Upper lobe of right lung (tissue), 1 donor: ENCODE results near the gene MB21D2. TPM values are rescaled to one million over a fixed set of nuclear protein-coding genes. Genes with fewer than 3 reads are reported as not detected.

Experiments used
- ATAC-seq: fragments of 200-7000 bp; cut with Tn5 transposase; one replicate; pipeline ENCODE4 v1.9.1; 2020; ENCODE audit warnings: mild to moderate bottlenecking, moderate library complexity
- DNase-seq: peaks from one replicate; pipeline ENCODE4 v3.0.0-alpha.2; 2020
- H3K27ac ChIP-seq: fragments of 200-600 bp; one replicate; pipeline ENCODE4 v1.8.0; 2022
- H3K27me3 ChIP-seq: fragments of 200-600 bp; one replicate; pipeline ENCODE4 v1.8.0; 2022; ENCODE audit warnings: mild to moderate bottlenecking
- H3K36me3 ChIP-seq: fragments of 200-600 bp; one replicate; pipeline ENCODE4 v1.8.0; 2022
- H3K4me1 ChIP-seq: fragments of 200-600 bp; one replicate; pipeline ENCODE4 v1.8.0; 2022
- H3K4me3 ChIP-seq: fragments of 200-600 bp; one replicate; pipeline ENCODE4 v1.8.0; 2022; ENCODE audit warnings: mild to moderate bottlenecking
- H3K9me3 ChIP-seq: fragments of 200-600 bp; one replicate; pipeline ENCODE4 v1.8.0; 2022
- intact Hi-C: fragments of 100-400 bp; cut with DNase I; formaldehyde crosslinking; loops from one replicate; pipeline ENCODE4 v1.11.0; 2022
- total RNA-seq: library from RNA; stranded (reverse); fragmentation: NEBNext Ultra II Directional; extraction: Animal tissue kit (Norgen Biotek cat#: 25700); gene quantifications from one replicate; pipeline ENCODE4 v1.2.1, GENCODE V29; 2021
- TF ChIP-seq, protein P1 (sequence below): fragments of 200-600 bp; IDR thresholded peaks from one replicate; pipeline ENCODE4 v1.8.0; 2022; ENCODE audit warnings: antibody characterized with exemption
- donor health status: DM: no; HTN: yes; CAD: no; lungs with severe emphysema.

MB21D2 gene
- total RNA-seq, 1 donor from 2014 or later: 8.0 TPM

DNA sequence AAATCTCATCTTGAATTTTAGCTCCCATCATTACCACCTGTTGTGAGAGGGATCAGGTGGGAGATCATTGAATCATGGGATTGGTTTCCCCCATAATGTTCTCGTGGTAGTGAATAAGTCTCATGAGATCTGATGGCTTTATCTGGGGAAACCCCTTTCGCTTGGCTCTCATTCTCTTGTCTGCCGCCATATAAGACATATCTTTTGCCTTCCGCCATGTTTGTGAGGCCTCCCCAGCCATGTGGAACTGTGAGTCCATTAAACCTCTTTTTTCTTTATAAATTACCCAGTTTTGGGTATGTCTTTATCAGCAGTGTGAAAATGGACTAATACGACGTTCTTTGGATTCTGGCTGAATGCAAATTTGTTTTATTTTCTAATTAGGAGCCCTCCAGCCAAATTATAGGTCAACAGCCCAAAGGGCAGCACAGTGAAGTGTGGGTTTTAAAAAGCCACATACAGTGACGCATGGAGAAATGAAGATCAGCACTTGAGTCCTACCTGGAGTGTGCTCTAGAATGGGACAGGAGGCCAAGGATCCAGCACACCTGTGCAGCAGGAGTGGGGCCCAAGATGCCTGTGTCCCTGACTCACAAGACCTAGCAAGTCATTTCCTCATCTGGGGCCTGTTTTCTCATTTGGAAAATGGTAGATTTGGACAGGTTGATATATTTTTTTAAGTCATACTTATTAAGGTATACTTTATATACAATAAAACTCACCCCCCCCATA lies 89.6 kb downstream of the MB21D2 start:
- Histone ChIP-seq H3K4me1 (peaks cover 9% of the 10 kb centered on the region), H3K27ac (no peak overlapping the region), H3K9me3 (no peaks in the 10 kb centered on the region), H3K36me3 (no peaks in the 10 kb centered on the region), H3K27me3 (no peaks in the 10 kb centered on the region), H3K4me3 (no peak overlapping the region)
- intact Hi-C loops: no loop called here
- TF ChIP-seq, protein P1, sequence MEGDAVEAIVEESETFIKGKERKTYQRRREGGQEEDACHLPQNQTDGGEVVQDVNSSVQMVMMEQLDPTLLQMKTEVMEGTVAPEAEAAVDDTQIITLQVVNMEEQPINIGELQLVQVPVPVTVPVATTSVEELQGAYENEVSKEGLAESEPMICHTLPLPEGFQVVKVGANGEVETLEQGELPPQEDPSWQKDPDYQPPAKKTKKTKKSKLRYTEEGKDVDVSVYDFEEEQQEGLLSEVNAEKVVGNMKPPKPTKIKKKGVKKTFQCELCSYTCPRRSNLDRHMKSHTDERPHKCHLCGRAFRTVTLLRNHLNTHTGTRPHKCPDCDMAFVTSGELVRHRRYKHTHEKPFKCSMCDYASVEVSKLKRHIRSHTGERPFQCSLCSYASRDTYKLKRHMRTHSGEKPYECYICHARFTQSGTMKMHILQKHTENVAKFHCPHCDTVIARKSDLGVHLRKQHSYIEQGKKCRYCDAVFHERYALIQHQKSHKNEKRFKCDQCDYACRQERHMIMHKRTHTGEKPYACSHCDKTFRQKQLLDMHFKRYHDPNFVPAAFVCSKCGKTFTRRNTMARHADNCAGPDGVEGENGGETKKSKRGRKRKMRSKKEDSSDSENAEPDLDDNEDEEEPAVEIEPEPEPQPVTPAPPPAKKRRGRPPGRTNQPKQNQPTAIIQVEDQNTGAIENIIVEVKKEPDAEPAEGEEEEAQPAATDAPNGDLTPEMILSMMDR: no peak
- DNase-seq (no peak), ATAC-seq (peak; percentile 57)

DNA sequence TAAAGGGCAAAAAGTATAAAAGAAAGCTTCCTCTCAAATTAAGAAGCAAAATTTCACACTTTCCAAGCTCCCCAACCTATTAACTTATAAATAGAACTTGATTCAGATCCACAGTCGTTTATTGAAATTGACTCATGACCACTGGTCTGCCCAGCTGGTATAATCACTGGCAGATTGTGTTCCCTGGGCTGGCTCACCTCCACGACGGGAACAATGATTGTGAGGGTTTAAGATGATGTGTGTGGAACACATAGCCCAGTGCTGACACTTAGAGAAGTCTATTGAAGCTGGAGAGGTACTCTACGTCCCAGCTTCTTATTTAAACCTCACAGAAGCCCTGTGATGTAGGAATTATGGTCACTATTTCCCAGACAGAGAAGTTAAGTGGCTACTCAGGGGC lies 90.4 kb downstream of the MB21D2 start:
- H3K4me1 ChIP-seq: peaks cover 9% of the 10 kb centered on the region
- no peak overlapping the region for H3K27ac ChIP-seq
- no peak overlapping the region for H3K4me3 ChIP-seq
- no peak for DNase-seq
- TF ChIP-seq, protein P1: no peak
- intact Hi-C loops: no loop called here
- no peak for ATAC-seq
- H3K27me3 ChIP-seq: no peaks in the 10 kb centered on the region
- no peaks in the 10 kb centered on the region for H3K36me3 ChIP-seq
- no peaks in the 10 kb centered on the region for H3K9me3 ChIP-seq

DNA sequence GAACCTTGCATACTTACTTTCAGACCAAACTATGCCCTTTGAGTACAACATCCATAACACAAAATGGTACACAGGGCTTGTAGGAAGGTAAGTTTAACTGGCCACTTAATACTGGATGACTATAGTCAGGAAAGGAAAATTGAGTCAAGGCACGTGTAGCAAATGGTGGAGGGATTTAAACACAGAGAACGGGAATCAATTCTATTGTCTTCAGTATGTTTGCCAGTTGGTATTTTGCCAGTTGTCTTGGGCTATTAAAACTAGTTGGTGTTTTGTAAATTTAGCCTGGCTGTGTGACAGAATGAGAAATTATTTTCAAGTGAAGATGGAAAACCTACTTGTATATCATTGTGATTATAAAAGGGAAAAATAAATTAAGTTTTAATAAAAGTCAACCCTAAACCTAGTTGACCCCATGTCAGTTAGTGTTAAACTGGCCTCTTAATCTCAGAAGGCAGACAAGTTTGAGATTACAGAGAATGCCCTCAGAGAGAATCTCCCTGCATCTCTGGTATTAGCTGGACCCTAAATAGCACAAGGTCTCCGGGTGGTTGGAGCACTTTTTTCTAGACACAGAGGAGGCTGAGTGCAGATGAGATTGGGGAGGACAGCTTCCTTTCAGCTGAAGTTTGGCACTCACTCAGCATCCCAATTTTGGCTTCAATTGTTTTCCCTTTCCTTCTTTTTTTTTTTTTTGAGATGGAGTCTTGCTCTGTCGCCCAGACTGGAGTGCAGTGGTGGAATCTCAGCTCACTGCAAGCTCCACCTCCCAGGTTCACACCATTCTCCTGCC lies 91.2 kb downstream of the MB21D2 start:
- H3K27me3 ChIP-seq: no peaks in the 10 kb centered on the region
- H3K4me3 ChIP-seq: no peak overlapping the region
- intact Hi-C loops: no loop called here
- H3K36me3 ChIP-seq: no peaks in the 10 kb centered on the region
- H3K4me1 ChIP-seq: peaks cover 9% of the 10 kb centered on the region
- DNase-seq (no peak), ATAC-seq (no peak)
- no peak overlapping the region for H3K27ac ChIP-seq
- TF ChIP-seq, protein P1: no peak
- no peaks in the 10 kb centered on the region for H3K9me3 ChIP-seq

DNA sequence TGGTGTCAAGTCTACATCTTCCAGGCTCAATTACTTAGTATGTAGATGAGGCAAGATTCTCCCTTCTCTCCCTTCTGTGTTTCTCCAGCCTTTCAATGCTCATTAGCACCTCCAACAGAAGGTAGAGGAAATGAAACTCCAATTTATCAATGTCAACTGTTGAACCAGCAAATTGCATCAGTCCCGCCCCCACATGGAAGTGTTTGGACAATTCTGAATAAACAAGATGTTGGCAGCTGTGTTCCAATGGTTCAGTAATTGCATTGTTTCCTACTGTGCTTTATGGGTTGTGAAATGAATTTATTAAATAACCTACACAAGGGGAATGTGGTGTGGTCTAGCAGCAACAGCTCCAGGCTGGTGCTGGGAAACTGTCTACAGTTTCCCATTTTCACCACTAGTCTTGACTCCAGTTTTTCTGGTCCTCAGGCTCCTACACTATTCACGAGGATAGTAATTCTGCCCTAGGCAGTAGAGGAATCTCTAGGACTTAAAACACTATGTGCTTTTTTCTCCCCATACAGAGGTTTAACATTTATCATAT lies 91.9 kb downstream of the MB21D2 start:
- Histone ChIP-seq H3K4me1 (peaks cover 9% of the 10 kb centered on the region), H3K27me3 (no peaks in the 10 kb centered on the region), H3K4me3 (no peak overlapping the region), H3K9me3 (no peaks in the 10 kb centered on the region), H3K27ac (no peak overlapping the region), H3K36me3 (no peaks in the 10 kb centered on the region)
- intact Hi-C loops: no loop called here
- DNase-seq (no peak), ATAC-seq (peak; percentile 83)
- TF ChIP-seq, protein P1: peak; percentile 20

DNA sequence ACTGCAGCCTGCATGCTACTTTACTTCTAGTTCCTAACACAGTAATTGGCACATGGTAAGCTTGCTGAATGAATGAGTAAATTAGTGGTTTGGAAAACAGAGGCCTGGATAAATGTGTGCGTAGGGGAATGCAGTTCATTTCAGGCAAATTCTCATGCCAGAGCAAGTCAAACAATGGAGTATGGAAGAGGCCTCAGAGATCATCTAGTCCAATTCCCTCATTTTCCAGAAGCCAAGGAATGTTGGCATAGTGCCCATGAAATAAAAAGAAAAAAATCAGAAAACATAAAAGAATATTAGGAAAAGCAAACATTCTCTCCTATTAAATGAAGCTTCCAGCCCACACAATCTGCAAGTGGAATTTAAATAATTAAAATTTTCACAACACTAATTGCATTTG lies 92.4 kb downstream of the MB21D2 start:
- no peak overlapping the region for H3K27ac ChIP-seq

More for the DNA sequence above, 92.4 kb downstream of the MB21D2 start:
- Histone ChIP-seq H3K4me3 (no peak overlapping the region), H3K36me3 (no peaks in the 10 kb centered on the region), H3K4me1 (peaks cover 9% of the 10 kb centered on the region), H3K9me3 (no peaks in the 10 kb centered on the region), H3K27me3 (no peaks in the 10 kb centered on the region)
- TF ChIP-seq, protein P1: no peak
- intact Hi-C loops: no loop called here
- DNase-seq (no peak), ATAC-seq (no peak)
